BJ (cell line): ENCODE measurements around the gene ITGB2. TPM values are rescaled to one million over a fixed set of nuclear protein-coding genes. Genes with fewer than 3 reads are reported as not detected.
A peak's percentile ranks its signal among the peaks of the same experiment; 100 is the strongest.

ENCODE experiments used
- CTCF ChIA-PET: fragments of 350-600 bp; formaldehyde crosslinking; extraction: SDS; loops from one replicate; lab custom pipeline; 2021; ENCODE audit warnings: antibody characterized with exemption, inconsistent platforms; lab: Yijun Ruan, JAX
- POLR2A ChIA-PET: fragments of 300-600 bp; sonication (Branson Sonifier 250); formaldehyde crosslinking; extraction: SDS; loops from one replicate; lab custom pipeline; 2021; ENCODE audit warnings: antibody characterized with exemption; lab: Charles Lee
- DNase-seq: peaks from one replicate; pipeline ENCODE4 v3.0.0-alpha.2; 2011; ENCODE audit warnings: low read depth
- H3K27me3 ChIP-seq: 2 replicates; pipeline ENCODE4 v1.6.0; 2011; ENCODE audit warnings: low read length; ENCODE audit not compliant: control insufficient read depth, insufficient read depth
- H3K36me3 ChIP-seq: 2 replicates; pipeline ENCODE4 v1.5.1; 2011; ENCODE audit warnings: low read length; ENCODE audit not compliant: control insufficient read depth, insufficient read depth
- H3K4me3 ChIP-seq: 2 replicates; pipeline ENCODE4 v1.5.1; 2011; ENCODE audit warnings: low read depth, mild to moderate bottlenecking, control low read depth, low read length
- CTCF ChIP-seq: IDR thresholded peaks from 2 replicates; pipeline ENCODE4 v1.5.1; 2011; ENCODE audit warnings: low read depth, mild to moderate bottlenecking, control low read depth, inconsistent platforms, low read length, moderate library complexity; ENCODE audit not compliant: insufficient read depth
- polyA plus RNA-seq: library from polyadenylated mRNA; depleted of rRNA; stranded (reverse); fragments of >200 nt; gene quantifications from 2 replicates; pipeline ENCODE4 v1.2.3, GENCODE V29; 2011

ITGB2 gene
- polyA plus RNA-seq, 1 experiment: not detected

- no peak for TF ChIP-seq CTCF
- peak; percentile 73 for DNase-seq
- ChIA-PET POLR2A (interaction anchor here (0.5 to 1.0 kb wide), 3 partner anchors 27 to 257 kb away, joined by 3 to 4 read pairs (median 3); partner anchors contain the start of gene UBE2G2), CTCF (interaction anchor here (1.0 to 3.1 kb wide), 6 partner anchors 9 to 80 kb away, joined by 3 to 15 read pairs (median 6); partner anchors contain the start of gene UBE2G2)
- Histone ChIP-seq H3K36me3 (no peaks in the 10 kb centered on the region), H3K4me3 (peak within 1 kb of the TSS; percentile 78), H3K27me3 (no peaks in the 10 kb centered on the region)
Measured at GRCh38 chr21:44873356-44874239, 47.1 kb downstream of the ITGB2 start, which contains the start of gene PTTG1IP. Gene PTTG1IP, minus strand, starts transcription at chr21:44873690. Its CDS starts 74 bp downstream, at chr21:44873616.

DNA sequence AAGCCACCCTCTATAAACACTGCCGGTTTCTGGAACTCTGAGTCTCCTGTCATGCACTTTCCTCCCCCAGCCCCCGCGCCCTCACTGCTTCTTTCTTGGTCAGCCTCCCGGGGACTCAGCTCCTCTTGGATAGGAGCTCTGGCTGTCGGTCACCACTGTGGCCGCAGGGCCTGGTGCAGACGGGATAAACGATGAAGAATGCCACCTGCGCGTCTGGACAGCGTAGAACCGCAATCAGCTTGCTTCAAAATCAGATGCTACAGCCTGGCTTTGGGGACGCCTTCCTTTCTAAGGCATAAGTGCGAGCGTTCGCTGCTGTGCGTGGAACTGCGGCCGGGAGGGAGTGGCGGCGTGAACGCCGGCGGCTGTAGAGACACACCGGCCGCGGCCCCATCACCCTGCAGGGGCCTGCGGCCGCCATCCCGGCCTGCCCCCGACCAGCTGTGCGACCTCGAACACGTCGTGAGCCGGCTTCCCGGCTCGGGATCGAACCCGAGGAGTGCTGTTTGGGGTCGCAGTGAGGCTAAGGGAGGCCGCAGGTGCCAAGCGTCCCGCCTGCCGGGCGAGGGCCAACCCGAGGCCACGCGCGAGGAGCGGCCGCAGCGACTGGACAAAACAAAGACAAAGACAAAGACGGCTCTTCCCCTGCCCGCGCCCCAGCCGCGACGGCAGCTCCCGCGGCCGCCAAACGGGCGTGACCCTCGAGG, 47.9 kb downstream of the ITGB2 start:
- no peak for DNase-seq
- no peak for TF ChIP-seq CTCF
- Histone ChIP-seq H3K4me3 (peak overlapping the region; percentile 78), H3K27me3 (no peaks in the 10 kb centered on the region), H3K36me3 (no peaks in the 10 kb centered on the region)
- ChIA-PET CTCF (interaction anchor here (1.0 to 1.9 kb wide), 5 partner anchors 9 to 79 kb away, joined by 3 to 6 read pairs (median 5); partner anchors contain the start of gene UBE2G2), POLR2A (interaction anchor here (0.5 to 1.0 kb wide), 2 partner anchors 27 to 71 kb away, joined by 3 to 4 read pairs; partner anchors contain the start of gene UBE2G2)

- no peak for DNase-seq
- ChIA-PET POLR2A (no interaction called here), CTCF (interaction anchor here (1.1 to 1.9 kb wide), 3 partner anchors 19 to 79 kb away, joined by 3 to 6 read pairs (median 3); partner anchors contain the start of gene UBE2G2)
- Histone ChIP-seq H3K36me3 (no peaks in the 10 kb centered on the region), H3K27me3 (no peaks in the 10 kb centered on the region), H3K4me3 (peak overlapping the region; percentile 78)
- TF ChIP-seq CTCF: no peak
Measured at GRCh38 chr21:44872323-44872648, 48.4 kb downstream of the ITGB2 start.

- no peak for TF ChIP-seq CTCF
- Histone ChIP-seq H3K27me3 (no peaks in the 10 kb centered on the region), H3K36me3 (peaks cover 2% of the 10 kb centered on the region; the same call in 1 of the 2 replicates), H3K4me3 (peak overlapping the region; percentile 78)
- POLR2A ChIA-PET: no interaction called here
- CTCF ChIA-PET: interaction anchor here (1.1 to 1.9 kb wide), 3 partner anchors 20 to 78 kb away, joined by 3 to 6 read pairs (median 3); partner anchors contain the start of gene UBE2G2
- DNase-seq: peak; percentile 44
Measured at GRCh38 chr21:44871576-44872269, 49.0 kb downstream of the ITGB2 start.
